GM21447 (cell line): ENCODE measurements around the gene PRRC2B.

Experiments used
- ATAC-seq: cut with Tn5 transposase; IDR thresholded peaks from one replicate; pipeline ENCODE4 v1.9.1; 2021; ENCODE audit not compliant: unreplicated experiment

The PRRC2B gene

DNA sequence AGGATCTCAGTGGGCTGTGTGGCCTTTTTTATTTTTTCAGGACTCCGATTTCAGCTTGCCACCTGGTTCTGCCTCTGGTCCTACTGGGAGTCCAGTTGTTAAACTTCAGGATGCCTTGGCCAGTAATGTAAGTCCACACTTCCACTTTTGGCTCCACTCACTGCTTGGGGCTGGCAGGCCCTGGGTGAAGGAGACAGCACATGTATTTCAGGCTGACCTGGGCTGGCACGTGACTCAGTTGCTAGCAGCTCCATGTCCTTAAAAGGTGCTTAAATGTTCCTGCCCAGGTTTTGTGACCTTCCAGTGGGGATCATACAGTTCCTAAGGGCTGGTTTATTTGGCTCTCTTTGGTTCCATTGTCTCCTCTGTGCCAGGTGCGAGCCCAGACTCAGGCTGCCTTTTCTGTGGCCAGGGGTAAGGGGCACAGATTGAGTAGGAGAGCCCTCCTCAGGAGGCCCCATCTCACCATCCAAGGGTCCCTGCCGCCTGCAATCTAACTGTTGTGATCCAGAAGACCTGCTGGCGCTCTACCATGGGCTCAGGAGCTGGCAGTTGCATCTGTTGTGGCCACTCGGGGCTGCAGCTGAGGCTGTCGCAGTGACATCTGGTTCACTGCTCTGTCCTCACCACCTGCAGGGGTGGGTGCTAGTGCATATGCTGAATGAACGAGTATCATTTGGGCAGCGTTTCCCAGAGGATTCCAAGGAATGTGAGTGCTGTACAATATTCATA is 89.6 kb downstream of the PRRC2B start:
- ATAC-seq: no peak

DNA sequence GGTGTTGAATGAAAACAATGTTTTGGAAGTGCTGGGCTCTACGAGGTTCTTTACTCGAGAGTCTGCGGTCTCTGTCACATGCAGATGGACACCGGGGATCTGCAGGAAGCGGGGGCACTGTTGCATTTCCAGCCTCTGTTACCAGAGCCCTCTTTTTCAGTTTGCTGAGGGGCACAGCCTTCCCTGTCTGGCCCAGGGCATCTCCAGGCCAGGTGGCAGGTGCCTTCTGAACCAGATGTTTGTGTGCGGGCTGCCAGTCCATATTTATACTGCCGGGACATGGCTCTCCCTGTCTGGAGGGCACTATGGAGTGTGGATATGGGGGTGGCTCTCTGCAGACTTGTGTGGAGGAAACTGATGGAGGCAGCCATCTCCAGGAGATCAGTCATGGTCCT is 90.2 kb downstream of the PRRC2B start:
- ATAC-seq: no peak

- no peak for ATAC-seq
Observed at GRCh38 chr9:131484560-131485185, 90.8 kb downstream of the PRRC2B start.

- ATAC-seq: no peak
Observed at GRCh38 chr9:131485206-131485605, 91.3 kb downstream of the PRRC2B start.

GRCh38 chr9:131485728-131486422 is 92.0 kb downstream of the PRRC2B start:
- no peak for ATAC-seq

GRCh38 chr9:131487001-131487400 is 93.1 kb downstream of the PRRC2B start:
- ATAC-seq: no peak

- ATAC-seq: no peak
Observed at GRCh38 chr9:131487621-131488031, 93.7 kb downstream of the PRRC2B start.

GRCh38 chr9:131490514-131490913 is 96.6 kb downstream of the PRRC2B start:
- no peak for ATAC-seq

DNA sequence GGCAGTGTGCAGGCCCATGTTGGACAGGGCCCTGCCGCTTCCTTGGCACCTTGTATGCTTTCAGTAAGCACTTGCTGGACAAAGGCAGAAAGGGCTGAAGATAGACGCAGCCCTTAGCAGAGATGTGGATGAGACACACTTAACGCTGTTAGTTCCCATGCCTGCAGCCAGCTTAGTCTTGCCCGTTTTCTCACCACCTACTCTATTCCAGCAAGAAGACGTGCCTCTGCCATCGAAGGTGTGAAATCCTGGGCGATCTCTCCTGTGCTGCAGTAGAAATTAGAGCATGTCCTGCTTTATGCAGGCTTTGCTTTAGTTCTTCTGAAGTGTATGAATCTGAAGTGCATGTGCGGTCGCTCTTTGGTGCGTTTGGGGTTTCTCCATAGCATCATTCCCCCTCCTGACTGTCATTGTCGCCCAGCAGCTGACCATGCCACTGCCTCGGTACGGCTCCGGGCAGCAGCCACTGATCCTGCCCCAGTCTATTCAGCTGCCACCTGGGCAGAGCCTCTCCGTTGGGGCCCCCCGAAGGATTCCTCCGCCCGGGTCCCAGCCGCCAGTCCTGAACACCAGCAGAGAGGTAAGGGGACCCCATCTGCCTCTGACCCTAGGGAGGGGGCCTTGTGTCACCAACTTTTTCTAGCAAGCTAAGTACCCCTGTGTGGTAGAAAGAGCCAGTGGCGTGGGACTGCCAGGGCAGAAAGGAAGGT is 97.3 kb downstream of the PRRC2B start:
- ATAC-seq: no peak

- no peak for ATAC-seq
Observed at GRCh38 chr9:131492070-131492469, 98.2 kb downstream of the PRRC2B start.

GRCh38 chr9:131494296-131494870 is 100.5 kb downstream of the PRRC2B start:
- ATAC-seq: no peak

- no peak for ATAC-seq
Observed at GRCh38 chr9:131495785-131496184, 101.9 kb downstream of the PRRC2B start.

- ATAC-seq: no peak
Observed at GRCh38 chr9:131496844-131497405, 103.0 kb downstream of the PRRC2B start.

GRCh38 chr9:131499254-131499767 is 105.4 kb downstream of the PRRC2B start:
- no peak for ATAC-seq

DNA sequence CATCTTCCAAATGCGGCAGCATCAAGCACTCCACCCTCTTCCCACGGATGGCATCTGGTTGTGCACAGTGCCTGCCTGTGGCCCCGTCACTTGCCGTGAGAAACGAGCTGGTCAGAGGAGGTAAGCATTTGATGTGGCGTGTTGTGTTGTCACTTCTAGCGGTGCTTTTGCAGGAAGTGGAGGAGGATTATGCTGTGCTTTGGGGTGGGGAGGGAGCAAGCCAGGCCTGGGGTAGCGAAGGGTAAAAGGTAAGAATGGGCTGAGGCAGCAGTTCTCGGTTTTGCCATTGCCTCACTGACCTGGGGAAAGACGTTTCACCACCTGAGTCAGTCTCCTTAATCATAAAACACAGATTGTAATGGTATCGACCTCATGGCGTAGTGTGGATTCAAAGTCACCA is 106.5 kb downstream of the PRRC2B start:
- ATAC-seq: no peak

DNA sequence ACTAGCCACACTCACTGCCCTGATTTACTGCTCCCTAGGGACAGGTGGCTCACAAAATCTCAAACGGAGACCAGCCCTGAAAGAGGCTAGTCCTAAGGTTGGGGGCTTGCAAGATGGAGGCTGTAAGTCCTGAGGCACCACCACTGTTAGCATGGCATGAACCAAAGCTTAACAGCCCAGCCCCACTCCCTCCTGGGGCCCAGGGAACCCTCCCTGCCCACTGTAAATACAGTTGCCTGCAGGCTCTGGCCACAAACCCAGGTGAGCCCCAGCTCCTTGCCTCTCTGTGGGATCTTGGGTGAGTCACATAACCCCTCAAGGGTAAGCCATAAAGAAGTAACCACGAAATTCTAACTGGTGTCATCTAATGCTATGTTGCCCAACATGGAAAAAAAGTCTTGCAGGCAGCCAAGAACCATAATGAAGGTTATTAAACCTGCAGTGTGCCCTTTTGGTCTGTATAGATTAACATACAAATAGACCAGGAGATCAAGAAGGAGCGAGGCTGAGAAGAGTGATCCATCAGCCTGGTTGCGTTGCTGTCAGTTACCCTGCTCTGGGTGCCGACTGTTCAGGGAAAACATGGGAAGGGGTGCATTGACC is 107.2 kb downstream of the PRRC2B start:
- no peak for ATAC-seq

DNA sequence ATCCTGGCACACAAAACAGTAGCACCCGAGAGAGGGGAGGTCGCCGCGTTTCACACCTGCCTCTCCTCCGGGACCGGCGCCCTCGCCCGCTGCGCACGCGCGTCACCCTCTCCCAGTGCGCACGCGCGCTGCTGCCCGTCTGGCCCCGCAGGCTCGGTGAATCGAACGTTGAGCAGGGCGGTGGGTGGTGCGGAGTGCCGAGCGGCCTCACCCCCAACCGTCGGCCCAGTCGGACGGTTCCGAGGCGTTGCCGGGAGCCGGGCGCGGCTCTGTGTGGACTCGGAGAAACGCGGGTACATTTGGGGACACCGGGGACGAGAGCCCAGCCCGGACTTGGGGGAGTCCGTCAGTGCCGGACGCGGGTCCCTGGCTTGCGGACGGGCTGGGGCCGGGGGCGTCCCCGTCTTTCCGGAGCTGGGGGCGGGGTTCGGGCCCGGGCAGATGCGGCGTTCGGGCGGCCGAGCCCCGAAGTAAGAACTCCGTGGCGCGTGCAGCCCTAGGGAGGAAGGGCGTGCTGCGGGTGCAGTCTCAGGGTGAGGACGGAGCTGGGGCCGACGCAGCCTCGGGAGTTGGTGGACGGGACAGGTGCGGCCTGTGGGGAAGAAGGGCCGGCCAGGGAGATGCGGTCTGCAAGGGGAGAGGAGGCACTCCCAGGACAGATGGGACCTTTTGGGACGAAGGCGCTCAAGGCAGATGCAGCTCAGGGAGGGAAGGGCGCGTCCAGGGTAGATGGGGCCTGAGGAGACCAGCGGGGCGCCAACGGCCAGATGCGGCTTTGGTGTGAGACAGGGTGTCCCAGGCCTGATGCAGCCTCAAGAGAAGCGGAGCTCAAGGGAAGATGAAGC is 109.1 kb downstream of the PRRC2B start, which contains the start of gene POMT1:
POMT1 (plus strand) TSS at position 138 of the 845 bp plus-strand sequence. CDS start 1,301 bp downstream, outside the sequence.
- peak; percentile 70 for ATAC-seq

DNA sequence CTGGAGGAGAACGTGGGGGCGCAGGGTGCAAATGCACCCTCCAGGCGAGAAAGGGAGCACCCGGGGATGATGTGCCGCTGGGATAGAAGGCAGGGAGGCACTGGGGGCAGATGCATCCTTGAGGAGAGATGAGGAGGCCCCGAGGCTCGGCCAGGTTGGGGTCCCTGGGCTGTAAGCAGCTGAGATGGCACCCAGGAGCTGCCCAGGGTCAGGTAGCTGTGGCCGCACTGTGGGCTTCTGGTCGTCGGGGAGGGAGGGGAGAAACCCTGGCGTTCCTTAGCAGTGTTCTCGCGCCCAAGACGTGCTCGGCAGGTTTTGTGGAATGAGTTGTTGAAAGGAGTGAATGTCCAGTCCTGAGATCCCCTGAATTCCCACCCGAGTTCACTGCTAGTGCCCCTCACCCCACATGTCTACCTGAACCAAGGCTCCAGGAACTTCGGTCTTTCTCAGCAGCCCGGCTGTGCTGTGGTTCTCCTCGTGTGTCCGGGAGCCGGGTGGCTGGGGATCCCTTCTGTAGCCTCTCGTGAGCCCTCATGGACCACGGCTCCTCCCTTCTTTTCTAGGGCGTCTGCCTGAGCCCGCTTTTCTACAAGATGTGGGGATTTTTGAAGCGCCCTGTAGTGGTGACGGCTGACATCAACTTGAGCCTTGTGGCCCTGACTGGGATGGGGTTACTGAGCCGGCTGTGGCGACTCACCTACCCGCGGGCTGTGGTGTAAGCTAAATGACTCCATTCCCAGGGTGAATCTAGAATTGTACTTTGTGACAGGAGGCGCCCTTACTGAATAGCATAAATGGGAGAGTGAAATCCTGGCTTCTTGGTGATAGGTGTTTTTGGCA is 110.0 kb downstream of the PRRC2B start:
- ATAC-seq: peak; percentile 12
